Uterus (tissue), 4 donors: ENCODE results near the gene DNHD1. TPM values are rescaled to one million over a fixed set of nuclear protein-coding genes. Genes with fewer than 3 reads are reported as not detected.

Source experiments
- DNase-seq, 2 donors: peaks; one replicate each; pipeline ENCODE4 v3.0.0-alpha.2; 2019 to 2020
- H3K27ac ChIP-seq, 2 donors: fragments of 200-600 bp; sonication (generic); 1 replicate in 1 of 2; 2 replicates in 1 of 2; pipeline ENCODE4 v1.5.1; 2016 to 2018
- H3K27me3 ChIP-seq, 2 donors: fragments of 200-600 bp; sonication (generic); one replicate each; pipeline ENCODE4 v1.5.1; 2018 to 2019; ENCODE audit warnings: control low read depth in 1 of 2
- H3K36me3 ChIP-seq, 2 donors: fragments of 200-600 bp; sonication (generic); one replicate each; pipeline ENCODE4 v1.5.1; 2019; ENCODE audit warnings: control low read depth in 1 of 2
- H3K4me1 ChIP-seq, 2 donors: fragments of 200-600 bp; sonication (generic); one replicate each; pipeline ENCODE4 v1.5.1; 2018 to 2019; ENCODE audit warnings: control low read depth in 1 of 2
- H3K4me3 ChIP-seq, 2 donors: fragments of 200-600 bp; sonication (generic); 1 replicate in 1 of 2; 2 replicates in 1 of 2; pipeline ENCODE4 v1.5.1; 2018 to 2019; ENCODE audit warnings: mild to moderate bottlenecking in 1 of 2
- H3K9me3 ChIP-seq, 2 donors: fragments of 200-600 bp; sonication (generic); one replicate each; pipeline ENCODE4 v1.5.1; 2019; ENCODE audit warnings: control low read depth in 1 of 2
- POLR2A ChIP-seq, 2 donors: fragments of 450-650 bp; IDR thresholded peaks; one replicate each; pipeline ENCODE4 v1.6.1; 2016; ENCODE audit warnings: antibody characterized with exemption in 2 of 2, mild to moderate bottlenecking in 1 of 2, moderate library complexity in 1 of 2
- intact Hi-C: fragments of 100-400 bp; cut with DNase I; formaldehyde crosslinking; loops from one replicate; pipeline ENCODE4 v1.15.1; 2023; ENCODE audit warnings: low total_unique reads
- total RNA-seq, 4 donors: library from RNA; depleted of rRNA in 3 of 4; stranded (reverse); fragments of >200 nt in 3 of 4; gene quantifications; one replicate each; pipeline versions ENCODE4 v1.1.0 to v1.2.4, GENCODE V29; 2014 to 2023
- TF ChIP-seq, protein P1 (sequence below), 4 experiments: fragments of 200-600 bp in 2 of 4; fragments of 450-650 bp in 2 of 4; sonication (generic) in 2 of 4; IDR thresholded peaks; one replicate each; pipeline ENCODE4 v1.5.1; 2016 to 2019; ENCODE audit warnings: antibody characterized with exemption in 4 of 4, mild to moderate bottlenecking in 2 of 4, moderate library complexity in 1 of 4
- donor health status: DM: yes; HTN: yes; CAD: no.

Gene DNHD1
- total RNA-seq, 4 donors from 2014 or later, result 9.4 to 32.5 (median 22.5) TPM

DNA sequence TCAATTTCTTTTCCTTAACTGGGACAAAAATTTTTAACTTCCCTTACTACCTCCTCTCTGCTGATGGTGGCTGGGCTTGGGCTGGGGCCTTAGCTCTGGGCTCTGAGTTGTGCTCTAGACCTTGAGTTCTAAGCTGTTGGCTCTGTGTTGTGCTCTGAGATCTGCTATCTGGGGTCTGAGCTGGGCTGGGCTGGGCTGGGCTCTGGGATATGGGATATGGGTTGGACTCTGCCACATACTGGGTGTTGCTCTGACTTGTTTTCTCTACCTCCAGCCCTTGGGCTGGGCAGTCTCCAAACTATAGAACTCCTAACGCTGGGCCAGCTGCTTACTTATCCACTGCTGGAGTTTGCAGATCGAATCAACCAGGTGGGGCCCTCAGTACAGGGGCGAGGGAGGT is 41.9 kb downstream of the DNHD1 start:
- no peak for DNase-seq
- TF ChIP-seq, protein P1, sequence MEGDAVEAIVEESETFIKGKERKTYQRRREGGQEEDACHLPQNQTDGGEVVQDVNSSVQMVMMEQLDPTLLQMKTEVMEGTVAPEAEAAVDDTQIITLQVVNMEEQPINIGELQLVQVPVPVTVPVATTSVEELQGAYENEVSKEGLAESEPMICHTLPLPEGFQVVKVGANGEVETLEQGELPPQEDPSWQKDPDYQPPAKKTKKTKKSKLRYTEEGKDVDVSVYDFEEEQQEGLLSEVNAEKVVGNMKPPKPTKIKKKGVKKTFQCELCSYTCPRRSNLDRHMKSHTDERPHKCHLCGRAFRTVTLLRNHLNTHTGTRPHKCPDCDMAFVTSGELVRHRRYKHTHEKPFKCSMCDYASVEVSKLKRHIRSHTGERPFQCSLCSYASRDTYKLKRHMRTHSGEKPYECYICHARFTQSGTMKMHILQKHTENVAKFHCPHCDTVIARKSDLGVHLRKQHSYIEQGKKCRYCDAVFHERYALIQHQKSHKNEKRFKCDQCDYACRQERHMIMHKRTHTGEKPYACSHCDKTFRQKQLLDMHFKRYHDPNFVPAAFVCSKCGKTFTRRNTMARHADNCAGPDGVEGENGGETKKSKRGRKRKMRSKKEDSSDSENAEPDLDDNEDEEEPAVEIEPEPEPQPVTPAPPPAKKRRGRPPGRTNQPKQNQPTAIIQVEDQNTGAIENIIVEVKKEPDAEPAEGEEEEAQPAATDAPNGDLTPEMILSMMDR (IDR thresholded peaks at IDR 0.05), result no peak
- no peak for TF ChIP-seq POLR2A (IDR thresholded peaks at IDR 0.05)
- no peaks in the 10 kb centered on the region for H3K36me3 ChIP-seq
- no peaks in the 10 kb centered on the region for H3K27me3 ChIP-seq
- no peaks in the 10 kb centered on the region for H3K9me3 ChIP-seq
- no peaks in the 10 kb centered on the region for H3K4me1 ChIP-seq
- no peak overlapping the region for H3K27ac ChIP-seq
- intact Hi-C loops, result loop anchor here (5.0 kb wide), 1 partner anchor 143 kb away; the partner anchor contains the start of gene MRPL17
- no peak overlapping the region for H3K4me3 ChIP-seq

DNA sequence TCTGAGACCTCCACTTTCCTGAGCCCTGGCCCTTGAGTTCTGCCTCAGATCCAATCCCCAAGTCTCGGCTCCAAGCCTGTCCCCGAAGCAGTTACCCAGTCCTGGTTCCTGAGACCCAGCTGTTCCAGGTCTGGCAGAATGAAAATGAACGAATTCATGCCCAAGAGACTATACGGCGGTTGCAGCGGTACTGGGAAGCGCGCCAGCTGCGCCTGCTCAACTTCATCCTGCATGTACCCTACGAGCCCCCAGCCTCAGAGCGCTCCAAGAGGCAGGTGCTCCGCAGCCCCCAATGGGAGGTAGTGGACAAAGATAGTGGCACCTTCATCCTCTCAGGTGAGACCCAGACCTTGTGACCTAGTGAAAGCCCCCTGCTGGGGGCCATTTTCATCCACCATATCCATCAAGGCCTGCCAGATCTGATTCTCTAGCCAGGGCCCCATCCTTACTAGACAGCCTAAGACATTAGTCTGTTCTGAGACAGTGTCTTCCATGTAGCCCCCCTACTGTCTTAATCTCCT is 42.7 kb downstream of the DNHD1 start:
- DNase-seq, result no peak
- no peak overlapping the region for H3K27ac ChIP-seq
- intact Hi-C loops, result loop anchor here (5.0 kb wide), 1 partner anchor 142 kb away; the partner anchor contains the start of gene MRPL17
- H3K4me3 ChIP-seq, result no peak overlapping the region
- H3K9me3 ChIP-seq, result no peaks in the 10 kb centered on the region
- H3K36me3 ChIP-seq, result no peaks in the 10 kb centered on the region
- H3K27me3 ChIP-seq, result no peaks in the 10 kb centered on the region
- H3K4me1 ChIP-seq, result no peaks in the 10 kb centered on the region
- TF ChIP-seq, protein P1 (IDR thresholded peaks at IDR 0.05), result no peak
- TF ChIP-seq POLR2A (IDR thresholded peaks at IDR 0.05), result no peak

DNA sequence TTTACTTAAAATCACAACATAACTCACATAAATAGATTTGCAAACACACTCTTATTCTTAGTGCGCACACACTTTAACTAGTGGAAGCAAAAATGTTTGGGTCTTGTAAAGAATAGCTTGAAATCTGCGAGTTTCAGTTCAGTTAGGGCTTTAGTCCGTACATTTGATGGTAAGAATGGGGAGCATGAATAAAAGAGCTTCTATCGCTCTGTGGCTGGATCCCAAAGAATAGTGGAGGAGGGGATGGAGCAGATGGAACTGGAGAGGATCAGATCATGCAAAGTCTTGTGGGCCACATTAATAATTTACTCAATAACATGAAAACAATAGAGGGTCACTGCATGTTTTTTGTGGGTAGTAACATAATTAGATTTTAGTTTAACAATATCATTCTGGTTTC is 44.3 kb downstream of the DNHD1 start:
- no peak for DNase-seq
- intact Hi-C loops, result no loop called here
- Histone ChIP-seq H3K27ac (no peak overlapping the region), H3K9me3 (no peaks in the 10 kb centered on the region), H3K4me3 (no peak overlapping the region), H3K4me1 (no peaks in the 10 kb centered on the region), H3K36me3 (no peaks in the 10 kb centered on the region), H3K27me3 (no peaks in the 10 kb centered on the region)
- TF ChIP-seq, protein P1 (IDR thresholded peaks at IDR 0.05), result no peak
- TF ChIP-seq POLR2A (IDR thresholded peaks at IDR 0.05), result no peak

DNA sequence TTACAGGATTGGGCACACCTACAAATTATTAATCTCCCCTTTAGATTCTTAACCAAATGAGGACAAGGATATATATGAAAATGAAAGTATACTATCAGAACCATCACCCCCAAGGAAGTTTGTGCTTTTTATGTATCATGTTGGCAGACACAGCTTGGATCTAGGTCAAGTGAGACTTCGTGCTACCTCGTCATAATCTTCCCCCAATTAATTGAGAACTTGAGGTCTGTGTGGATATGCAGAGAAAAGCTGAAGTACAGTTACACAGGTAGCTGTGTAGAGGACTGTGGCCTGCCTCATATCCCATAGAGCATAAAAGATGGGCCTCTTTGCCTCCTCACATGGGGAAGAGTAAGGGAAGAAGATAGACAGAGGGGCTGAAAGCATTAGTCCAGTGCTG is 45.6 kb downstream of the DNHD1 start:
- Histone ChIP-seq H3K4me1 (no peaks in the 10 kb centered on the region), H3K27ac (no peak overlapping the region), H3K9me3 (no peaks in the 10 kb centered on the region), H3K36me3 (no peaks in the 10 kb centered on the region), H3K4me3 (no peak overlapping the region), H3K27me3 (no peaks in the 10 kb centered on the region)
- intact Hi-C loops, result no loop called here
- no peak for TF ChIP-seq POLR2A (IDR thresholded peaks at IDR 0.05)
- no peak for DNase-seq

DNA sequence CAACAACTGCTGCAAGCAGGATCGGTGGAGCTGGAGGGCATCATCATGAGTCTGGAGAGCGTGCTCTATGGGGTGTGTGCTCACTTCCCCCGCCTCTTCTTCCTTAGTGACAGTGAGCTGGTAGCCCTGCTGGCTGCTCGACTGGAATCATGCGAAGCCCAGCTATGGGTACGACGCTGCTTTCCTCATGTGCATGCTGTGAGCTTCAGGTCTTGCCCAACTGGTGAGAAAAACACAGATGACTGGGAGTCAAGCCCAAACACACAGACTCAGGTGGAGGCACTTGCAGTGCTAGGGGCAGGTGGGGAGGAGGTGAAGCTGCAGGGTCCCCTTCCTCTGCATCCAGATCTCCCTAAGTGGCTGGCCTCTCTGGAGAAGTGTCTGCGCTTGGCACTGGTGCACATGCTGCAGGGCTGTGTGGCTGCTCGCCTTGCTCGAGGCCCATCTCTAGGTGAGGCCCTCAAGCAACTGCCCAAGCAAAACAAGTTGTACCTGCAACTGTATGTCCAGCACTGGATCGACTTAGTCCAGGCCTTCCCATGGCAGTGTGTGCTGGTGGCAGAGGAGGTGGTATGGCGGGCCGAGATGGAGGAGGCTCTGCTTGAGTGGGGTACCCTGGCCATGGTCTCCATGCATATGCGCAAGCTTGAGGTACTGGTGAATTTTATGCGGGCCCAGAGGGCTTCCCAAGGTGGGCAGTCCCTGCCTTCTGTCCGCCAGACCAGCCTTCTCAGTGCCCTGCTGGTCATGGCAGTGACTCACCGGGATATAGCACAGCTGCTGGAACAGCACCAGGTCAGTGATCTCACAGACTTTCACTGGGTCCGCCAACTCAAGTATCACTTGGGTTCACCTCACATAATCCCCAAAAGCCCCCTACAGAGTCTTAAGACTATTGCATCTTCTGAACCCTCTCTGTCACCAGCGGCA is 48.1 kb downstream of the DNHD1 start:
- no peak for DNase-seq
- TF ChIP-seq, protein P1 (IDR thresholded peaks at IDR 0.05), result no peak
- no peak for TF ChIP-seq POLR2A (IDR thresholded peaks at IDR 0.05)
- Histone ChIP-seq H3K36me3 (no peaks in the 10 kb centered on the region), H3K4me1 (no peaks in the 10 kb centered on the region), H3K4me3 (no peak overlapping the region), H3K27ac (no peak overlapping the region), H3K27me3 (no peaks in the 10 kb centered on the region), H3K9me3 (no peaks in the 10 kb centered on the region)
- intact Hi-C loops, result no loop called here
